Ishikawa (cell line): Measurements from ENCODE around the gene PPP2R2D.

Source experiments
- CEBPB ChIP-seq: IDR thresholded peaks from 2 replicates; pipeline ENCODE4 v1.6.1; 2012
- CREB1 ChIP-seq: IDR thresholded peaks from 2 replicates; pipeline ENCODE4 v1.6.1; 2012; ENCODE audit warnings: low read depth
- EGR1 ChIP-seq: IDR thresholded peaks from 2 replicates; pipeline ENCODE4 v1.6.1; 2012
- EP300 ChIP-seq: IDR thresholded peaks from 2 replicates; pipeline ENCODE4 v1.6.1; 2012; ENCODE audit warnings: borderline replicate concordance
- FOXM1 ChIP-seq: IDR thresholded peaks from 2 replicates; pipeline ENCODE4 v1.6.1; 2012; ENCODE audit warnings: low read depth, borderline replicate concordance
- MAX ChIP-seq: IDR thresholded peaks from 2 replicates; pipeline ENCODE4 v1.6.1; 2012
- NFIC ChIP-seq: IDR thresholded peaks from 2 replicates; pipeline ENCODE4 v1.6.1; 2012
- RAD21 ChIP-seq: IDR thresholded peaks from 2 replicates; pipeline ENCODE4 v1.6.1; 2012; ENCODE audit warnings: low read depth
- REST ChIP-seq: IDR thresholded peaks from 2 replicates; pipeline ENCODE4 v1.6.1; 2012; ENCODE audit warnings: low read depth, mild to moderate bottlenecking
- TAF1 ChIP-seq: IDR thresholded peaks from 2 replicates; pipeline ENCODE4 v1.6.1; 2012; ENCODE audit warnings: low read depth, mild to moderate bottlenecking
- TCF12 ChIP-seq: IDR thresholded peaks from 2 replicates; pipeline ENCODE4 v1.6.1; 2012; ENCODE audit warnings: low read depth
- TEAD4 ChIP-seq: IDR thresholded peaks from 2 replicates; pipeline ENCODE4 v1.6.1; 2012
- USF1 ChIP-seq: IDR thresholded peaks from 2 replicates; pipeline ENCODE4 v1.6.1; 2012
- YY1 ChIP-seq: IDR thresholded peaks from 2 replicates; pipeline ENCODE4 v1.6.1; 2012; ENCODE audit warnings: low read depth
- ZBTB7A ChIP-seq: IDR thresholded peaks from 2 replicates; pipeline ENCODE4 v1.6.1; 2012; ENCODE audit warnings: low read depth

Gene PPP2R2D

GRCh38 chr10:131994435-131994834, 93.6 kb downstream of the PPP2R2D start:
- TF ChIP-seq TCF12 (no peak), NFIC (no peak), YY1 (no peak), EGR1 (no peak), ZBTB7A (no peak), MAX (no peak), REST (no peak), CEBPB (no peak), CREB1 (no peak), TEAD4 (no peak), FOXM1 (no peak), USF1 (no peak), EP300 (no peak), TAF1 (no peak), RAD21 (no peak)

GRCh38 chr10:131996466-131997365, 95.9 kb downstream of the PPP2R2D start:
- TF ChIP-seq MAX (no peak), RAD21 (no peak), TCF12 (no peak), USF1 (no peak), CEBPB (no peak), ZBTB7A (no peak), TAF1 (no peak), FOXM1 (no peak), EP300 (no peak)

- no peak for TF ChIP-seq EP300
- TF ChIP-seq MAX = no peak
- no peak for TF ChIP-seq YY1
- TF ChIP-seq CEBPB = no peak
- no peak for TF ChIP-seq REST
- TF ChIP-seq RAD21 = no peak
- TF ChIP-seq TEAD4 = no peak
- TF ChIP-seq USF1 = no peak
- TF ChIP-seq CREB1 = no peak
- no peak for TF ChIP-seq FOXM1
- TF ChIP-seq NFIC = no peak
- TF ChIP-seq ZBTB7A = no peak
- TF ChIP-seq EGR1 = no peak
- TF ChIP-seq TAF1 = no peak
- TF ChIP-seq TCF12 = no peak
These were observed 96.7 kb downstream of the PPP2R2D start for GRCh38 chr10:131997366-131998049.

GRCh38 chr10:131998050-131998844, 97.4 kb downstream of the PPP2R2D start:
- TF ChIP-seq TEAD4 (no peak), FOXM1 (no peak), ZBTB7A (no peak), TAF1 (no peak), USF1 (no peak), TCF12 (no peak), MAX (no peak), EGR1 (no peak), CEBPB (no peak), CREB1 (no peak)
